DOHH2 (cell line): ENCODE measurements around the gene RAB4B.
A peak's percentile ranks its signal among the peaks of the same experiment; 100 is the strongest.

Source experiments
- H3F3A ChIP-seq: fragments of 200-600 bp; sonication (generic), shearing (Covaris generic); 2 replicates; pipeline ENCODE4 v1.6.0; 2016; ENCODE audit warnings: antibody characterized with exemption, mild to moderate bottlenecking; ENCODE audit not compliant: control insufficient read depth, insufficient read depth
- H3K27ac ChIP-seq: fragments of 200-600 bp; sonication (generic); 2 replicates; pipeline ENCODE4 v1.5.1; 2014; ENCODE audit warnings: low read depth, mild to moderate bottlenecking, low read length, moderate library complexity
- H3K27me3 ChIP-seq: fragments of 200-600 bp; sonication (generic); 2 replicates; pipeline ENCODE4 v1.6.1; 2014; ENCODE audit warnings: mild to moderate bottlenecking, low read length, mixed read lengths; ENCODE audit not compliant: control insufficient read depth
- H3K36me3 ChIP-seq: fragments of 200-600 bp; sonication (generic); 2 replicates; pipeline ENCODE4 v1.6.1; 2014; ENCODE audit warnings: mild to moderate bottlenecking, low read length, moderate library complexity, mixed read lengths; ENCODE audit not compliant: control insufficient read depth
- H3K4me1 ChIP-seq: fragments of 200-600 bp; sonication (generic); 2 replicates; pipeline ENCODE4 v1.6.1; 2014; ENCODE audit warnings: mild to moderate bottlenecking, low read length, mixed read lengths; ENCODE audit not compliant: control insufficient read depth
- H3K4me2 ChIP-seq: fragments of 200-600 bp; sonication (generic); 2 replicates; pipeline ENCODE4 v1.6.0; 2014; ENCODE audit warnings: mild to moderate bottlenecking, low read length, moderate library complexity
- H3K4me3 ChIP-seq: fragments of 200-600 bp; sonication (generic); 2 replicates; pipeline ENCODE4 v1.5.1; 2014; ENCODE audit warnings: mild to moderate bottlenecking, low read length, mixed read lengths
- H3K79me2 ChIP-seq: fragments of 200-600 bp; sonication (generic); 2 replicates; pipeline ENCODE4 v1.6.1; 2014; ENCODE audit warnings: mild to moderate bottlenecking, low read length, mixed read lengths; ENCODE audit not compliant: control insufficient read depth
- H3K9me2 ChIP-seq: fragments of 200-600 bp; sonication (generic); replicated peaks from 2 replicates; pipeline ENCODE4 v1.6.1; 2014; ENCODE audit warnings: mild to moderate bottlenecking, low read length, mixed read lengths; ENCODE audit not compliant: control insufficient read depth
- H3K9me3 ChIP-seq: fragments of 200-600 bp; sonication (generic); 2 replicates; pipeline ENCODE4 v1.6.1; 2014; ENCODE audit warnings: antibody characterized with exemption, low read length, mixed read lengths; ENCODE audit not compliant: control insufficient read depth, insufficient read depth
- H4K20me1 ChIP-seq: fragments of 200-600 bp; sonication (generic); 2 replicates; pipeline ENCODE4 v1.6.0; 2014; ENCODE audit warnings: low read depth, mild to moderate bottlenecking, antibody characterized with exemption, low read length, moderate library complexity; ENCODE audit not compliant: control insufficient read depth, insufficient read depth
- EZH2phosphoT487 ChIP-seq: fragments of 200-600 bp; sonication (generic); IDR thresholded peaks from 2 replicates; pipeline ENCODE4 v1.6.1; 2017; ENCODE audit warnings: borderline replicate concordance, mild to moderate bottlenecking, antibody characterized with exemption, low read length, moderate library complexity, mixed read lengths
- TF ChIP-seq, protein P1 (sequence below): fragments of 200-600 bp; sonication (generic); IDR thresholded peaks from one replicate; pipeline ENCODE4 v1.5.1; 2014; ENCODE audit warnings: antibody characterized with exemption, mild to moderate bottlenecking, low read depth, low read length; ENCODE audit not compliant: poor library complexity, severe bottlenecking

The RAB4B gene

DNA sequence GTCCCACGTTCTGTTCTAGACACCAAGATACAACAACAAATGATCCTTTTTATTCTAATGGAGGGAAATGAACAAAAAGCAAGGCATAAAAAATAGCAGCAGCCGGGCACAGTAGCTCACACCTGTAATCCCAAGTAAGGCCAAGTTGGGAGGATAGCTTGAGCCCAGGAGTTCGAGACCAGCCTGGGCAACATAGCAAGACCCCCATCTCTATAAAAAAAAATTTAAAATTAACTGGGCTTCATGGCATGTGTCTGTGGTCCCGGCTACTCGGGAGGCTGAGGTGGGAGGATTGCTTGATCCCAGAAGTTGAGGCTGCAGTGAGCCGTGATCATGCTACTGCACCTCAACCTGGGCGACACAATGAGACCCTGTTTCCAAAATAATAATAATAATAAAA is 1.7 kb upstream of the RAB4B start:
- Histone ChIP-seq H3K9me3 (no peaks in the 10 kb centered on the region), H3K4me2 (peak overlapping the region; percentile 99), H3F3A (peaks cover 18% of the 10 kb centered on the region), H3K9me2 (no peaks in the 10 kb centered on the region), H3K4me1 (peaks cover 51% of the 10 kb centered on the region), H3K79me2 (peaks cover 12% of the 10 kb centered on the region), H4K20me1 (no peaks in the 10 kb centered on the region), H3K36me3 (peaks cover 6% of the 10 kb centered on the region; the same call in 1 of the 2 replicates), H3K27me3 (no peaks in the 10 kb centered on the region), H3K4me3 (peak overlapping the region; percentile 89), H3K27ac (peak overlapping the region; percentile 99)
- TF ChIP-seq, protein P1, sequence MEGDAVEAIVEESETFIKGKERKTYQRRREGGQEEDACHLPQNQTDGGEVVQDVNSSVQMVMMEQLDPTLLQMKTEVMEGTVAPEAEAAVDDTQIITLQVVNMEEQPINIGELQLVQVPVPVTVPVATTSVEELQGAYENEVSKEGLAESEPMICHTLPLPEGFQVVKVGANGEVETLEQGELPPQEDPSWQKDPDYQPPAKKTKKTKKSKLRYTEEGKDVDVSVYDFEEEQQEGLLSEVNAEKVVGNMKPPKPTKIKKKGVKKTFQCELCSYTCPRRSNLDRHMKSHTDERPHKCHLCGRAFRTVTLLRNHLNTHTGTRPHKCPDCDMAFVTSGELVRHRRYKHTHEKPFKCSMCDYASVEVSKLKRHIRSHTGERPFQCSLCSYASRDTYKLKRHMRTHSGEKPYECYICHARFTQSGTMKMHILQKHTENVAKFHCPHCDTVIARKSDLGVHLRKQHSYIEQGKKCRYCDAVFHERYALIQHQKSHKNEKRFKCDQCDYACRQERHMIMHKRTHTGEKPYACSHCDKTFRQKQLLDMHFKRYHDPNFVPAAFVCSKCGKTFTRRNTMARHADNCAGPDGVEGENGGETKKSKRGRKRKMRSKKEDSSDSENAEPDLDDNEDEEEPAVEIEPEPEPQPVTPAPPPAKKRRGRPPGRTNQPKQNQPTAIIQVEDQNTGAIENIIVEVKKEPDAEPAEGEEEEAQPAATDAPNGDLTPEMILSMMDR: no peak
- no peak for TF ChIP-seq EZH2phosphoT487

- Histone ChIP-seq H3K79me2 (peaks cover 12% of the 10 kb centered on the region), H3K4me2 (peak overlapping the region; percentile 99), H3K9me2 (no peaks in the 10 kb centered on the region), H3K4me1 (peaks cover 51% of the 10 kb centered on the region), H4K20me1 (no peaks in the 10 kb centered on the region), H3F3A (peaks cover 18% of the 10 kb centered on the region), H3K27ac (peak overlapping the region; percentile 99), H3K36me3 (peaks cover 6% of the 10 kb centered on the region; the same call in 1 of the 2 replicates), H3K9me3 (no peaks in the 10 kb centered on the region), H3K27me3 (no peaks in the 10 kb centered on the region), H3K4me3 (peak overlapping the region; percentile 89)
- TF ChIP-seq EZH2phosphoT487: no peak
- TF ChIP-seq, protein P1: no peak
Observed at GRCh38 chr19:40776932-40777644, 959 bp upstream of the RAB4B start.

DNA sequence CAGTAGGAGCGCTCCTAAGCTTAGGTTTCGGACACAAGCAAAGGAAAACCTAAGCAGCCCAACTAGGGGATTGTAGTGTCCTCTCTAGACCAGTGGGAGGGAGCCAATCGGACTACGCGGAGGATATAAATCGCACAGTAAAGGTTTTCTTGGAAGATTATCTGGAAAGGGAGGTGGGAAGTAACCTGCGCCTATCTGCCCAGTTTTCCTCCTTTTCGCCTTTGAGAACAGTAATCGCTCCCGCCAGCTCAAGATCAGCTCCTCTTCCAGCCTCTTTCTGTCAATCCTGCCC is 456 bp upstream of the RAB4B start:
- Histone ChIP-seq H3K9me2 (no peaks in the 10 kb centered on the region), H3K9me3 (no peaks in the 10 kb centered on the region), H3K79me2 (peaks cover 12% of the 10 kb centered on the region), H3K27me3 (no peaks in the 10 kb centered on the region), H3K27ac (peak overlapping the region; percentile 99), H3K4me3 (peak overlapping the region; percentile 89), H3K4me1 (peaks cover 51% of the 10 kb centered on the region), H3F3A (peaks cover 18% of the 10 kb centered on the region), H3K36me3 (peaks cover 6% of the 10 kb centered on the region; the same call in 1 of the 2 replicates), H3K4me2 (peak overlapping the region; percentile 99), H4K20me1 (no peaks in the 10 kb centered on the region)
- no peak for TF ChIP-seq EZH2phosphoT487
- TF ChIP-seq, protein P1: no peak
